Fibroblast of skin of left quadriceps (primary cell): ENCODE results near the gene PAAF1.

Experiments used
- DNase-seq, 2 experiments: peaks; one replicate each; pipeline ENCODE4 v3.0.0-alpha.2; 2013; ENCODE audit warnings: low read depth in 2 of 2

The PAAF1 gene

DNA sequence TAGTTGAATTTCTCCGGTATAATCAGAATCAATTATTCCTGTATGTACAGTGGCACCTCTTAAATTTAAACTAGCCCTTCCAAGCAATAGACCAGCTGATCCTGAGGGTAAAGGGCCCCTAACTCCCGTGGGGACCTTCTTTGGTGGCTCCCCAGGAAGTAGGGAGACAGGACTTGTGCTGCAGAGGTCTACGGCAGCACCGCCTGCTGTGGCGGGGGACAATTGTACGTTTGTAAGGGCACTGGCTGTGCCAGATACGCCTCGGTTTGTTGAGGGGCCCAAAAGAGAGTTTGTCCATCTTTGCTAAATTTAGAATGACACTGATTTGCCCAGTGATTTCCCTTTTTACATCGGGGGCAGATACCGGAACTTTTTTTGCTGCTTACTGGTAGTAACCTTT lies 68.1 kb downstream of the PAAF1 start:
- no peak for DNase-seq

- no peak for DNase-seq
Observed at GRCh38 chr11:73945396-73945795, 68.6 kb downstream of the PAAF1 start.

GRCh38 chr11:73946798-73947458 lies 70.1 kb downstream of the PAAF1 start:
- no peak for DNase-seq

DNA sequence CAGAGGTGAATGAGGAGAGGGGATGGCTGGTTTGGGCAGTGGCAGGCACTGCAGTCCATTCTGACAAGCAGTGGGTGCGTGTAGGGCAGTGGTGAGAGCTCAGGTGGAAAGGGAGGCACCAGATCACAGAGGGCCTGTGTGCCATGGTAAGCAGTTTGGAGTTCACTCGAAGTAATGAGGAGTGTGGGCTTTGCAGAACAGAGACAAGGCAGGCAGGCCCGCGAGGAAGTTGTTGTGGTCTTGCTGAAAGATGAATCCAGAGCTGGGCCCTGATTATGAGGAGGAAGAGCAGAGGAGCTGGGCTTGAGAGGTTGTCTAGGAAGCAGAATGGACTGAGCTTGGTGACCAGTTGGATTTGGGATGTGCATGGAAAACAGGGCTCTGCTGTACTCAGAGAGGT lies 72.4 kb downstream of the PAAF1 start:
- DNase-seq = no peak

DNA sequence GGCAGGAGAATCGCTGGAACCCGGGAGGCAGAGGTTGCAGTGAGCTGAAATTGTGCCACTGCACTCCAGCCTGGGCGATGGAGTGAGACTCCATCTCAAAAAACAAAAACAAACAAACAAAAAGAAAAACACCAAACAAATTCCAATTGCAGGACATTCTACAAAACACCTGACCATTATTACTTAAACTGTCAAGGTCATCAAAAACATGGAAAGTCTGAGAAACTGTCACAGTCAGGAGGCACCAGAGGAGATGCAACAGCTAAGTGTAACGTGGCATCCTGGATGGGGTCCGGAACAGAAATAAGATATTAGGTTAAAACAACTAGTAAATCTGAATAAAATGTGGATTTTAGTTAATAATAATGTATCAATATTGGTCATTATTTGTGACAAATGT lies 73.1 kb downstream of the PAAF1 start:
- DNase-seq = no peak

GRCh38 chr11:73950869-73951710 lies 74.3 kb downstream of the PAAF1 start, which contains the start of gene DNAJB13:
Gene DNAJB13, plus strand, starts transcription at chr11:73951026. Its CDS starts 44 bp downstream, at chr11:73951070.
- no peak for DNase-seq

DNA sequence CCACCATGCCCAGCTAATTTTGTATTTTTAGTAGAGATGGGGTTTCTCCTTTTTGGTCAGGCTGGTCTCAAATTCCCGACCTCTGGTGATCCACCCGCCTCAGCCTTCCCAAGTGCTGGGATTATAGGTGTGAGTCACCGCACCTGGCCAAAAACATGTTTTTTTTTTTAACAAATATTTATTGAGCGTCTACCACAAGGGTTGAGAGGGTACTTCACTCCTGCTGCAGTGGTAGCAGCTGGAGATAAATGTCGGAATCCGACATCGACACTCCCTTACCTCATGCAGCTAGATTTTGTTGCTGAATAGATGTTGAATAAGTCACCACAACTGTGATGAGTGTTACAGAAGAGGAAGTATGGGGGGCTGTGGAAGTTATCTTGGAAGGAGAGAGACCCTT lies 75.0 kb downstream of the PAAF1 start:
- no peak for DNase-seq

GRCh38 chr11:73956876-73957653 lies 80.3 kb downstream of the PAAF1 start:
- DNase-seq = no peak

- DNase-seq = no peak
Observed at GRCh38 chr11:73957654-73958361, 81.0 kb downstream of the PAAF1 start.

DNA sequence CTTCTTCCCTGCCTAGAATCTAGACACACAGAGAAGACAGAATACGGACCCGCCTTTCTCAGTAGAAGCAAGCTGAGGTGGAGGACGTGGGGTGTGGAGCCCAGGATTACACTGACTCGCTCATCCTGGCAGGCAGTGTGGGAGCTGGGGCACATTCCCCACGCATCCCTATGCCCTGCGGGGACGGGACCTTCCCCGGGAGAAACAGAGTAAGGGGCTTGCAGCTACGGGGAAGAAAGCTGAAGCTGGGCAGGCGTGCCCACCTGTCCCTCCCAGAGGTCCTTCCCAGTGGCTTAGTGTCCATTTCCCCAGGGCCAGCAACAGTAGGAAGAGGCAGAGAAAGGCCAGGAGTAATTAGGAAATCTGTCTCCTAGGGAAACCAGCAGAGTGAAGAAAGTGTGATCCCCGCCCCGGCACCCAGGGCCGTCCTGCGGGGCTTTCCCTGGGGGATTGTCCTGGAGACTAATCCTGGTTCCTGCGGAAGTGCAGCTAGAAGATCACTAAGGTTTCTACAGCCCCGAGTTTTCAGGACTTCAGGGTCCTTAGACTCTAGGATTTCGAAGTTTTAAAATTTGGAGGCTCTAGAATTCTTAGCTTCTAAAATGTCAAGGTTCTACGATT lies 81.8 kb downstream of the PAAF1 start:
- DNase-seq = no peak

GRCh38 chr11:73961321-73961720 lies 84.5 kb downstream of the PAAF1 start:
- DNase-seq = no peak

GRCh38 chr11:73962101-73962705 lies 85.4 kb downstream of the PAAF1 start:
- no peak for DNase-seq

- no peak for DNase-seq
Observed at GRCh38 chr11:73963861-73964260, 87.1 kb downstream of the PAAF1 start.

- DNase-seq = no peak
Observed at GRCh38 chr11:73965076-73965763, 88.4 kb downstream of the PAAF1 start.

GRCh38 chr11:73965764-73966121 lies 88.9 kb downstream of the PAAF1 start:
- no peak for DNase-seq

DNA sequence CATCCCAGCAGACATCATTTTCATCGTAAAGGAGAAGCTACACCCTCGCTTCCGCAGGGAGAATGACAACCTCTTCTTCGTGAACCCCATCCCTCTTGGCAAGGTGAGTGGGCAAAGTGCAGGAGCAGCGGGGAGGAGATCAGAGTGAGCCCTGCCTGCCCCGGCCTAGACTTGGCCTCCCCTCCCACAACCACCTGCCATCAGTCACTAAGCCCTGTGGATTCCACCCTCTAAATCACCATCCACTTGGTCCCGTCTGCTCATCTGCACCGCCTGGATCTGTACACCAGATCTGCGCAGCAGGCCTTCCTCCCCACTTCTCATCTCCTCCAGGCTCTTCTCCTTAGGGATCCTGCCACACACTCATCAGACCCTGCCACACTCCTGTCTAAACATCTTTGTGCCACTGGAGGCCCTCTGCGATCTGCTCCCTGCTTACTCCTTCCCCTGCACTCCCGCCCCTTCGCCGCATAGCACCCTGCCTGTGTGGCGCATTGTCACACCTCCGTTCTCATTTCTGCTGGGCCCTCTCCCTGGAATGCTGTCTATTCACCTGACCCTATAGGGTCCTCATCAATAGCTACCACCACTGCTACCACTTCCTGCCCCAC lies 91.7 kb downstream of the PAAF1 start:
- DNase-seq = no peak

DNA sequence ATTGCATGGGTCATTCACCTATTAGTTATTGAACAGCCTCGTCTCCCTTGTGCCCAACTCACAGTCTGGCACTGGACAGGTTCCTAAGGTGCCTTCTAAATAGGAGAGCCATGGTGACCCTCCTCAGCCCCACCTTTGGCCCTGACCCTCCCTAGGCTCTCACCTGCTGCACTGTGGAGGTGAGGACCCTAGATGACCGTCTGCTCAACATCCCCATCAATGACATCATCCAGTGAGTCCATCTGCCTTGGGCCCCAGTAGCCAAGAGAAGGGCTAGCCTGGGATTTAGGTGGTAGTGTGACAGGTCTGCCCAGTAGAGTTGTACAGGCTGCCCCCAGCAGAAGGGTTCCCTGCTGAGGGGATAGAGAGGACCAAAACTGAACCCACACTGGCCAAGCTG lies 92.3 kb downstream of the PAAF1 start:
- no peak for DNase-seq

DNA sequence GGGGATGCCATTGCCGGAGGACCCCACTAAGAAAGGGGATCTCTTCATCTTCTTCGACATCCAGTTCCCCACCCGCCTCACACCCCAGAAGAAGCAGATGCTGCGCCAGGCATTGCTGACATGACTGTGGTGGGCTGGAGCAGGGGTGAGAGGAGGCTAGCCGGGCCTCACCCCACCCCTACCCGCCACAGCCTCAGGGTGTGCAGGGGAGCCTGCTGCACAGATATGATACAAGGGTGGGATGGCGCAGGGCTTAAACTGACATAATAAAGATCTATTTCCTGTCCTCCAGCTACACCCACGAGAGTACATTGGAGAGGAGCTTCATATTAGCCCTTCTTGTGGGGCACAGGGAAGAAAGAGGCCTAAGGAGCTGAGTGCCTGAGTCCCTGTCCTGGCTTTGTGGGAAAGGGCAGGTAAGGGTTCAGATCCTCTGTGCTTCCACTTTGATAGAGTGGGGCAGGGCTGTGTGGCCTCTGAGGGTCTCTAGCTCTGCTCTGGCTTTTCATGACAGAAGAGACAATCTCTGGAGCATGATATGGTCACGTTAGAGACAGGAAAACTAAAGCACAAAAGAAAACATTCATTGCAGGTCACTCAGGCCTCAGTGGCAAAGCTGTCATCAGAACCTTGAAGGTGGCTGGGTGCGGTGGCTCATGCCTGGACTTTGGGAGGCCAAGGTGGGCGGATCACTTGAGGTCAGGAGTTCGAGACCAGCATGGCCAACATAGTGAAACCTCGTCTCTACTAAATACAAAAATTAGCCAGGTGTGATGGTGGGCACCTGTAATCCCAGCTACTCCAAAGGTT lies 93.4 kb downstream of the PAAF1 start:
- no peak for DNase-seq

DNA sequence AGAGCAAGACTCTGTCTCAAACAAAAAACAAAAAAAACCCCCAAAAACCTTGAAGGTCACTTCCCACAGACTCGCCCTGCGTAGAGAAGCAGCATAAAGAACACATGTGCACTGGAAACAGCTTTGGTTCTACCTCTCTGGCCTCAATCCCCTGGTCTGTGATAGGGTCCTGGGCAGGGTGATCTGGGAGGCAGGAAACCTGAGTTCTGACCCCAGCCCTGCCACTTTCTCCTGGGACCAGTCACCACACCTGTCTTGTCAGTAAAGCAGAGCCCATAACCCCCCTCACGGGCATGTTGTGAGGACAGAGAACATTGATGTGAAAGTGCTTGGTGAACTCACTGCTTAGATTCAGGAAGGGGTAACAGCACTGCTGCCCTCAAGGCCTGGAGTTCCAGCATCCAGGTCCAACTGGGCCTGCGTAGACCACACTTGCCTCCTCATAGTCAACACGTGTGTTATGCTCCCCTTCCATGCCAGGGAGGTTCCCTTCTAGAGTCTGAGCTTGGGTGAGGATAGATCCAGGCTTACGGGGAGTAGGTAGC lies 94.4 kb downstream of the PAAF1 start:
- no peak for DNase-seq
